GM21825 (cell line): Measurements from ENCODE around the gene PRKRA.
"Not testable (repeated sequence)": the region's sequence is repeated elsewhere in the genome, so short reads cannot be mapped to it uniquely, and the experiment has no call there.

Source experiments
- ATAC-seq: cut with Tn5 transposase; IDR thresholded peaks from one replicate; pipeline ENCODE4 v1.9.1; 2021; ENCODE audit warnings: mild to moderate bottlenecking, moderate library complexity; ENCODE audit not compliant: unreplicated experiment

PRKRA gene

GRCh38 chr2:178414266-178415247, 36.4 kb downstream of the PRKRA start:
- ATAC-seq: peak; percentile 86

GRCh38 chr2:178413472-178414265, 37.3 kb downstream of the PRKRA start:
- ATAC-seq: peak; percentile 69

GRCh38 chr2:178412453-178412852, 38.5 kb downstream of the PRKRA start:
- not testable (repeated sequence) for ATAC-seq

- ATAC-seq: no peak
Measured at GRCh38 chr2:178412047-178412446, 38.9 kb downstream of the PRKRA start.

GRCh38 chr2:178409261-178409660, 41.7 kb downstream of the PRKRA start:
- ATAC-seq: no peak

GRCh38 chr2:178404368-178404767, 46.6 kb downstream of the PRKRA start:
- ATAC-seq: peak; percentile 100

- ATAC-seq: peak; percentile 37
Measured at GRCh38 chr2:178403671-178404306, 47.2 kb downstream of the PRKRA start.

- no peak for ATAC-seq
Measured at GRCh38 chr2:178401994-178402437, 49.0 kb downstream of the PRKRA start.

GRCh38 chr2:178397002-178397605, 53.9 kb downstream of the PRKRA start:
- peak; percentile 89 for ATAC-seq

- ATAC-seq: no peak
Measured at GRCh38 chr2:178395941-178396570, 54.9 kb downstream of the PRKRA start.

GRCh38 chr2:178395295-178395694, 55.7 kb downstream of the PRKRA start:
- no peak for ATAC-seq

GRCh38 chr2:178394859-178395258, 56.1 kb downstream of the PRKRA start:
- ATAC-seq: no peak

GRCh38 chr2:178392215-178392614, 58.8 kb downstream of the PRKRA start:
- ATAC-seq: no peak

- ATAC-seq: no peak
Measured at GRCh38 chr2:178391701-178392100, 59.3 kb downstream of the PRKRA start.

GRCh38 chr2:178388287-178388686, 62.7 kb downstream of the PRKRA start:
- ATAC-seq: no peak

GRCh38 chr2:178386986-178387597, 63.9 kb downstream of the PRKRA start:
- no peak for ATAC-seq

- ATAC-seq: no peak
Measured at GRCh38 chr2:178385595-178386148, 65.3 kb downstream of the PRKRA start.

GRCh38 chr2:178383718-178384117, 67.3 kb downstream of the PRKRA start:
- no peak for ATAC-seq
